CMK (cell line): ENCODE data around the gene CALML3.
A peak's percentile ranks its signal among the peaks of the same experiment; 100 is the strongest.
"Not testable (repeated sequence)": the region's sequence is repeated elsewhere in the genome, so short reads cannot be mapped to it uniquely, and the experiment has no call there.

Experiments
- DNase-seq: peaks from one replicate; pipeline ENCODE4 v3.0.0-alpha.2; 2010; ENCODE audit warnings: low read depth

CALML3 gene

GRCh38 chr10:5524641-5525560 is at the start of gene CALML3:
CALML3 (plus strand) TSS chr10:5524961; CDS start chr10:5525086, 125 bp downstream.
- DNase-seq: no peak

- DNase-seq: not testable (repeated sequence)
Measured at GRCh38 chr10:5475088-5475487, 49.7 kb upstream of the CALML3 start.

DNA sequence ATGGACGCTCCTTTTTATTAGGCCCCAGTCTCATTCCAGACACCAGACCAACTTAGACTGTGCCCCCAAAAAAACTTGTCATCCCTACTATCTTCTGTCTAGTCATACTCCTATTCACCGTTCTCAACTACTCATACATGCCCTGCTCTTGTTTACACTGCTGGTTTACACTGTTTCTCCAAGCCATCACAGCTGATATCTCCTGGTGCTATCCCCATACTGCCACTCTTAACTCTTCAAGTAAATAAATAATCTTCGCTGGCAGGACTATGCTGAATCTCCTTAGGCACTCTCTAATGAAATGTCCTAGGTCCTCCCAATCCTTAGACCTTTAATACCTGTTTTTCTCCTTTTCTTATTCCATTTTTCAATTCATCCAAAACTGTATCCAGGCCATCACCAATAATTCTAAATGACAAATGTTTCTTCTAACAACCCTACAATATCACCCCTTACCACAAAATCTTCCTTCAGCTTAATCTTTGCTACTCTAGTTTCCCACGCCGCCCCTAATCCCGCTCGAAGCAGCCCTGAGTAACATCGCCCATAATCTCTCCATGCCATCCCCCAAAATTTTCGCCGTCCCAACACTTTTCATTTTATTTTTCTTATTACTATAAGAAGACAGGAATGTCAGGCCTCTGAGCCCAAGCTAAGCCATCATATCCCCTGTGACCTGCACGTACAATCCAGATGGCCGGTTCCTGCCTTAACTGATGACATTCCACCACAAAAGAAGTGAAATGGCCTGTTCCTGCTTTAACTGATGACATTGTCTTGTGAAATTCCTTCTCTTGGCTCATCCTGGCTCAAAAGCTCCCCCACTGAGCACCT is 48.6 kb upstream of the CALML3 start:
- not testable (repeated sequence) for DNase-seq

DNA sequence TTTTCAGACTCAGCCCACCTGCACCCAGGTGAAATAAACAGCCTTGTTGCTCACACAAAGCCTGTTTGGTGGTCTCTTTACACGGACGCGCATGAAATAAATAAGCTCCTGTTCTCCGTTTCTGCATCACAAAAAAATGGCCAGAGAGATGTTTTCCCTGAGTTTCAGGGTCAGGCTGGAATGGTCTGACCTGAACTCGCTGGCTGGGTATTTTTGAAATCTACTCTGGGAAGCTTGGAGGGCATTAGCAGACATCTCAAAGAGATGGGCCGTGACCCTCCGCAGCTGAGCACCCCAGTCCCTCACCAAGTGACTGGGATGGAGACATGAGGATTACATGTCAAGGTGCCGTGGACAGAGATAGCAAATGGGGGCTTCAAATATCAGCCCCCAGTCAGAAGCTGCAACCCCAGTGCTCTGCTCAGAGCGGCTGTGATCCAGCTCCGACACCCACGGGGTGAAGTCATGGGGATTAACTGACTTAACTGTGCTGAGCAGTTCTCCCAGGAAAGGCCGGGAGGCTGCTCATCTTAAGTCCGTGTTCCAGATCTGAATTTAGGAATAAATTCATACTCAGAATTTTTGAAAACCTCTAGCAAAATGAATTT is 47.7 kb upstream of the CALML3 start:
- no peak for DNase-seq

DNA sequence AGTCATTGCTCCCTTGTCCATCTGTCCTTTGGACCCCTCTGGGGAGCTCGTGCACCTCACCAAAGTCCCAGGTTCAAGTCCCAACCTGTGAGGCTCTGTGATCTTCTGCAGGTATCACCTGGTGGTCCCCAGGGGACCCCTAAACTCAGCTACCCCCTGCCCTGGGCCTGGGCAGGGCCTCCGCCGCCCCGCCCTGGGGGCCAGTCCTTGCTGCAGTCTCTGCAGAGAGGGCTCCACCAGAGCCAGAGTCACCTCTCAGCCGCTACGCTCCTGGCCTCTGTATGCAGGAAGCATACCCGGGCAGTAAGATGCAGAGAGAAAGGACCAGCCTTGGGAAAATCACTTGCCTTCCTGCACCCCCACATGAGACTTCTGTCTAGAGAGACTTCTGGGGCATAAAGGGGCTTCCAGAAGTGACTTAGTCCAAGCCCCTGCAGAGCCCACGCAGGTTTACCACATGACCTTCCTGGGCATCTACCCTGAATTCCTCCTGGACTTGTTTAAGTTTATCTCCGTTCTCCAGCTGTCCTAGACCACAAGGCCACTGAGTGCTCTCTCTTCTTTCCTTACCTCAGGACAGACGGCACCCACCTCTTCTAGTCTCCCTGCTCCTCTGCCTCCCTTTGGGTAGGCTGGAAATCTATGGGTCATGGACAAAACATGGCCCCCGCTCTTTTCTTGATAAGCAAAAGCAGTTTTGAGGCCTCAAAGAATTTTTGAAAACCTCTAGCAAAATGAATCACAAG is 46.6 kb upstream of the CALML3 start:
- DNase-seq: no peak

DNA sequence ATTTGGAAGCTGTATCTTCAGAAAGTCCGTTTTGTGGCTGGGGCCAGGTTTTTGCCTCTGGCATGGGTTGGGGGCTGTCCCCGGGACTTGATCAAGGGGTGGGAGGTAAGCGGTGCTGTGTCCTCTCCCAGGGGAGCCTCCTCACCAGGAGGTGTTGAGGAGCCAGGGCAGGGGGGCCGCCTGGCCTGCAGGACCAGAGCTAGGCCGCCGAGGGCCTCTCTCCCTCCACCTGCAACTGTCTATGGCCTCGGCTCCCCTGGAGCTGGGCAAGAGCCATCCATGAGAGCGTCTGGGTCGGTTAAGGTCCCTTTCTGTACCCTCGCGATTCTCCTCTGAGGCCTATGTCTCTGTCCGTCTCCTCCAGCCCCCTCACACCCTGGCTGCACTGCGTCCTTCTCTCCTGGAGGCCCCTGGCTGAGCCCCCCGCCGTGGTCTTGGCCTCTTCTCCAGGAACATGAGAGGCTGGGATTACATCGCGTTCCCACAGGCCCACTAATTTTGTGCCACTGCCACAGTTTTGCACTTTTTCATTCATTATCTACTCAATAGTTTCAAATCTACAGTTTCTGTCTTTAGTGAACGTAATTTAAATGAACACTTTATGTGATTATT is 46.0 kb upstream of the CALML3 start:
- DNase-seq: no peak

DNA sequence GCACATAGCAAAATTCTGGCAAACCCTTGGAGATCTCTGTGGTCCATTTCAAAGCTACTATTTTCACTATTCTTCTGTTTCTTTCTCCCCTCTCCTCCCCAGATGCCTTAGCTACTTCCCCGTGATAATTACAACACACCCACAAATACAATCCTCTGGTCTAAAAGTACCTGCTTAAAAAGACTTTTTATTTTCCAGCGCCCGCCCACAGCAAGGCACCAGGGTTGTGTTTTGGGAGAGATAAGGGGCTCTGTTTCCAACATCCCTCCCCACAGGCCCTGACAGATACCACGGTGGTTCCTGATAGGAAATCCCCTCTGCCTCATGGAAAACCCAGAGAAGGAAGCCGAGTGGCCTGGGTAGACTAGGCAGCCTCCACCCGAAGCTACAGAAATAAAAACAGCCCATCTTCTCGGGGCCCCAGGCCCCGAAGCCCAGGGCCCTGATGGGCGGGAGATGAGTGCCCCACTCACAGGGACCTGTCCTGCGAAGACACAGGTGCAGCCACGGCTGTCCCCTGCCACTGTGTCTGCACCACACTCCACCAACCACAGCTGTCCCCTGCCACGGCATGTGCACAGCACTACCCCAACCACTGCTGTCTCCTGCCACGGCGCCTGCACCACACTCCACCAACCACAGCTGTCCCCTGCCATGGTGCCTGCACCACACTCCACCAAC is 45.1 kb upstream of the CALML3 start:
- peak; percentile 80 for DNase-seq

GRCh38 chr10:5480162-5480941 is 44.4 kb upstream of the CALML3 start:
- DNase-seq: no peak

DNA sequence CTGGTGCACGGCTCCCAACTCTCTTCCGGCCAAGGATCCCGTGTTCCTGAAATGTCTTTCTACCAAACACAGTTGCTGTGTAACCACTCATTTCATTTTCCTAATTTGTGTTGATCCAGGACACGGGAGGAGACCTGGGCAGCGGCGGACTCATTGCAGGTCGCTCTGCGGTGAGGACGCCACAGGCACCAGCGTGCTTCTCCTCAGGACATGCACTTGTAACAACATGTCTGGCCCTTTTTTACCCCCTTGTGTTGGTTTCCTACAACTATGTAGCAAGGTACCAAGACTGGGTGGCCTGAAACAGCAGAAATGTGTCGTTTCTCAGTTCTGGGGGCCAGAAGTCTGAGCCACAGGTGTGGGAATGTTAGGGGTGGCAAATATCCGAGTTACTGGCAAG is 43.6 kb upstream of the CALML3 start:
- DNase-seq: no peak

DNA sequence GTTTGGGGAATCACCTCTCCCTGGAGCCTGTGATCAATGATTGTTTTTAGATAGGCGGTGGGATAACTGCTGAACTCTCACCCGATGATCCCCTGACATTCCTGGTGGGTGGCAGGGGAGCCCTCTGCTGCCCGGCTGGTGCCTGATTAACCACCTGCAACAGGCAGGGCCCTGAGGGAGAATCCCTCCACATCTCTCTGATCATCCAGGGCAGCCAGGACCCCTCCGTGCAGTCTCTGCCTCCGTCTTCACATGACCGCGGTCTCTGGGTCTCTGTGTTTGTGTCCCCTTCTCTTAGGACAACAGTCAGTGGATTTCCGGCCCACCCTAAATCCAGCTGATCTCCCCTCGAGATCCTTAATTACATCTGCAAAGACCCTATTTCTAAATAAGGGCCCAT is 42.7 kb upstream of the CALML3 start:
- no peak for DNase-seq

GRCh38 chr10:5484205-5484604 is 40.6 kb upstream of the CALML3 start:
- no peak for DNase-seq

DNA sequence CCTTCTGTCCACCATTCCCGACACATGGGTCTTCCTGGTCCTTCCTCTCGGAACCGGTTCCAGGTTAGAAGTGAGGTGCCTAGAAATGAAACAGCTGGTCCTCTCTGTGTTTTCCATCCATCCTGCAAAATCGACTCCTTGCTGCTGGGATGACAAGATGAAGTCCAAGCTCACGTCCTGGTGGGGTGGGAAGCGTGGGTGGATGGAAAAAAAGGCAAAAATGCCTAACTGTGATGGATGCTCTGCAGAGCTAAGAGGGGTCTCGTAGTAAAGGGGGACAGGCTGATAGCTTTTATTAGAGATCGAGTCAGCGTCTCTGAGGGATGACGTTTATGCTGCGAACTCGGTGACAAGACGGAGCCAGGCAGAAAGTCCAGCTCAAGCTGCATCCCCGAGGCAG is 39.5 kb upstream of the CALML3 start:
- no peak for DNase-seq

DNA sequence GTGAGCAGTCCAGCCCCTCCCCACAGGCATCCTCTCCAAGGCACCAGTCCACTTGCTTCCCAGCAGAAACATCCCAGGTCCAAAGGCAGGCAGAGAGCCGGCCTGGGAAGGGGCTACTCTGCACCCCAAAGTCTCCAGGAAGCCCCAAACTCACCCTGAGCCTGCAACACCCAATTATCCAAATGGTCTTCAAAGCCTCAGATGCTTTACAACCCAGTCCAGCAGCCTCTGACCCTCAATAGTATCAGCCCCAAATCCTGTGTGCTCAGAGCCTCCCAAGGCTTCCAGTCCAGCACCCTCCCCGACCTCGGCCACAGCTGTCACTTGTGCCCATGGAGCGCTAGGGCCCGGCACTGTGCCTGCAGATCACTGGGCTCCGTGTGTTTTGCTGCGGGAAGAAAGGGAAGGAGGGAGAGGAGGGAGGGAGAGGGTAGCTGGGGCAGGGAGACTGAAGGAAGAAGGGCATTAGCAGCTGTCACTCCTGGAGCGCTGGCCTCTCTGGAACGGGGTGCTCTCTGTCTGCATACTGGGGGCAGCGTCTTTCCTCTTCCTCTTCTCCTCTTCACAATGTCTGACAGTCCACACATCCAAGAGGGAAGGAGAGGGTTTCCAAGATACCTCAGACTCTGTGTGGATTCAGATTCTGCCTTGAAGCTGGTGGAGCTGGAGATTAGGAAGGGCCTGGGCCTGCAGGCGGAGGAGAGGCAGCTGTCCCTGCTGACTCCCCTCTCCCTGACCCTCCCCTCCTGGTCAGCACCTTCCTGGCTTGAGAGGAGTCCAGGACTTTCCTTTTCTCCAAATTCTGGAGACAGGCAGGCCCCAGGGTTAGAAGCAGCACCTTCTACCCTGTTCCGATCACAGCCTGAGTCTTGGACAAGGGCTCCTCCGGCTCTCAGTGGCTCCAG is 38.6 kb upstream of the CALML3 start:
- no peak for DNase-seq

- no peak for DNase-seq
Measured at GRCh38 chr10:5486853-5487235, 37.9 kb upstream of the CALML3 start.

GRCh38 chr10:5488272-5489161 is 36.2 kb upstream of the CALML3 start:
- DNase-seq: no peak

GRCh38 chr10:5490032-5490431 is 34.7 kb upstream of the CALML3 start:
- no peak for DNase-seq

DNA sequence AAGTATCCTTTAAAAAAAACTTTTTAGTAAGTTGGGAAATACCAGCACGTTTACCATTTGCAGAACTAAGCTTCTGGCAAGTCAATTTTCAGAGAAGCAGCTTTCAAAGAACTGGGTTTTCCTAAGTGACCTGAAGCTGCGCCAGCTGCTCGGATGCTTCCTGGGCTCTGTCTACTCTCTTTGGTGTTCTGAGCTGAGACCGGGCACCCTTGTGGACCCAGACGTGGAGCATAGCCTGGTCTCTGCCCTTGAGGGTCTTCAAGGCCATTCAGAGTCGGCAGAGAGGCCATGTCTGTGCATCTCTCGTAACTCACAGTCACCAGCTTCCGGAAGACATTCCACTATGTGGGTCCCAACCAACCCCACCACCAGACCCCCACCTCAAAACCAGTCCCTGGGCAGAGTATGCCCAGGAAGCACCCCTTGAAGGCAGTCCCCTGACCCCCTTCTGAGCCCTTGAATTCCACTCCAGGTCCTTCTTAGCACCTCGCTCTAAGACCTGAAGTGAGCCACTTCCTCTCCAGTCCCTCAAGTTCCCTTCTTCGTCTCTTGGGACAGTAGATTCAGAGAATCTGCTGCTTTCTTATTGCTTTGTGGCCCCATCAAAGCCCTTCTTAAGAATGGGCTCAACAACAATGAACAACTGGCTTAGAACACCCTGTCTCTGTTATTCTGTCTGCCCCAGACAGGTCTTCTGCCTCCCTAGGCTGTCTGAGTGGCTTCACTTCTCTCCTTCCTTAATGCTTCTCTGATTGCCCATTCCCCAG is 33.9 kb upstream of the CALML3 start:
- no peak for DNase-seq
